GM21825 (cell line): Measurements from ENCODE around the gene MXD1.
"Not testable (repeated sequence)": the region's sequence is repeated elsewhere in the genome, so short reads cannot be mapped to it uniquely, and the experiment has no call there.

Source experiments
- ATAC-seq: cut with Tn5 transposase; IDR thresholded peaks from one replicate; pipeline ENCODE4 v1.9.1; 2021; ENCODE audit warnings: mild to moderate bottlenecking, moderate library complexity; ENCODE audit not compliant: unreplicated experiment

Gene MXD1

DNA sequence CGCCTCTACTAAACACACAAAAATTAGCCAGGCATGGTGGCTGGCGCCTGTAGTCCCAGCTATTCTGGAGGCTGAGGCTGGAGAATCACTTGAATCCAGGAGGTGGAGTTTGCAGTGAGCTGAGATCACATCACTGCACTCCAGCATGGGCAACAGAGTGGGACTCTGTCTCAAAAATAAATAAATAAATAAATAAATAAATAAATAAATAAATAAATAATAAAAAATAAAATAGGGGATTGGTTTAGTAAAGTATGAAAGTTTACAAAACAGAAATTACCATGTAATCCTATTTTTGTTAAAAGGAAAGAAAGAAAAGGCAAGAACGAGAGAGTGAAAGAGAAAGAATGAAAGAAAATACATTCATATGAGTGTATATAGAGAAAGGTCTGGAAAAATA is 35.8 kb downstream of the MXD1 start:
- not testable (repeated sequence) for ATAC-seq

- ATAC-seq, result no peak
Observed at GRCh38 chr2:69952336-69953115, 37.6 kb downstream of the MXD1 start.

GRCh38 chr2:69954084-69954483 is 39.2 kb downstream of the MXD1 start:
- ATAC-seq, result no peak

DNA sequence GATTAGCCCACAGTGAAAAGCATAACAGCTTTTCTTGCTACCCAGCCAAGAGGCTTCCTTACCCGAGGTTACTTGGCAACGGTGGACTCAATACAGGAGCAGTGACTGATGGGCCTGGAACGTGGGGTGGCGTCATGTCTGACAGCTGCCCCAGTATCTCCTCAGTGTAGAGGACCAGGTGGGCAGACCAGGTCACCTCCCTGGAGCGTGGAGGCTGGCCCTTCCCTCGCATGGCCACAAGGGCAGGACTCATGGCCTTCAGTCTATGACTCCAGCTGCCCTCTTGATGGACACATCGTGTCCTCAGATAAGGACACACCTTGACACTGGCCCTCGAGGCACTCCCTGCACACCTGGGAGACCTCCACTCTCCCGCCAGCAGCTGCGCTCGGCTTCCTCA is 40.1 kb downstream of the MXD1 start:
- no peak for ATAC-seq

DNA sequence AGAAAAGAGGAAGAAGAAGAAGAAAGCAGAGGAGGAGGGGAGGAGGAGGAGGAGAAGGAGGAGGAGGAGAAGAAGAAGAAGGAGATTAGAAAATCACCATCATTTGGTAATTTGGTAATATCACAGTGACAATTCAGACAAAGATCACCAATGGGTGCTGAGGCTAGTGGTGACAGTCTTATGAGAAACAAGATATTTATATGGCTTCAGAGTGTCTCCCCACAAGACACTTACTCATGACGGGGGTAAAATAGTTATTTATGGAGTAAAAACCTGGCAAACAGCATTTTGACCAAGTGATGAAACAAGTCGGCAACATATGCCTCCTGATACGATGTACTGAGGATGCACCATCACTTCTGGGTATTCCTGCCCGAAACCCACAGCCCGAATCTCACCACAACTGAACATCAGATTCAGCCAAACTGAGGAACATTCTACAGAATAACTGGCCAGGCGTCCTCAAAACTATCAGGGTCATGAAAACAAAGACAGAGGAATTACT is 41.6 kb downstream of the MXD1 start:
- ATAC-seq, result no peak

GRCh38 chr2:69957965-69958364 is 43.1 kb downstream of the MXD1 start:
- ATAC-seq, result no peak

DNA sequence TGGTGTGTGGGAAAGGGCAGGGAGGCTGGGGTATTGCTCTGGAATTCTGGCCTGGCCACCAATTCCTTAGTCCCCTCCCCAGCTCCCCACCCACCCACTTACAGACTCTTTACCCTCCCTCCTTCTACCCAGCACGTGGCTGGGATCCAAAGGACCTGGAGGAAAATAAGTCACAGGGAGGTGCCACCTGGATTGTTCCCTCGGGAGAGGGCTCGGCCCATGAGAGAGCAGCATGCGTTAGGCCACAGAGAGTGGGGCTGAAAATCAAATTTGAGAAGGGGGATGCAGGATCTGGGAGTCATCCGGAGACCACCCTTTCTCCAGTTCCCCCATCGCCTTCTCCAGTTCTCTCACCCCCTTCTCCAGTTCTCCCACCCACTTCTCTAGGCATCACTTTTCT is 43.6 kb downstream of the MXD1 start:
- no peak for ATAC-seq

DNA sequence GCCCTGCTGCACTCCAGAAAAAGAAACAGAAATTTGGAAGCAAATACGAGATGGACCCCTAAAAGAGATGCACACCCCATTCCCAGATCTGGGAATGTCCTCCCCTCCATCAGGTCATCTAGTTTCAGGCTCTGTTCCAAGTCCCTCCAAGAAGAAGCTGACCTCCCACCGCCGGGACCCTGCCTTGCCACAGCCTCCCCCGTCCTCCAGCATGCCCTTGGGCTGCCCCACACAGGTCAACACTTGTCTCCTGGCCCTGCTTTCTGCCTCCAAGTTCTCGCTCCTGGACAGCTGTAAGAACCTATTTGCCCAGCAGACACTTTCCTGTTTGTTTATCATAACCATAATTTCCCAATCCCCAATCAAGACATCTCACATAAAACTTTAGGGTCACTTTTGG is 44.5 kb downstream of the MXD1 start:
- ATAC-seq, result no peak

DNA sequence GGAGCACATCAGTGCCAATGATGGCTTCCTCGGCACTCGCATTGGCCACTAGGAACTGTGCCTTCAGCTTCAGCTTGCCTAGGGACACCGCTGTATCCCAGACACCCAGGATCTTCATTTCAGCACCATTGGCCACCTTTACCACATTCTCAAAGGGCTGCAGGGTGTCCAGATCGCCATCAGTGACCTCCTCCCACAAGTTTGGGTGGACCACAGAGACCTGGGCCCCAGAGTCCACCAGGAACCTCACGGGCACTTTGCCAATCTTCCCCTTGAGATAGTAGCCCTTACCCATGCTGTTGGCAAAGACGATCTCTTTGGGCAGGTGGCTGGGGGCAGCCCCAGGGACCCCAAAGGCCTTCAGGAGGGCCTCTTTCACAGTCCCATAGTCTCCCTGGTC is 45.9 kb downstream of the MXD1 start:
- no peak for ATAC-seq

DNA sequence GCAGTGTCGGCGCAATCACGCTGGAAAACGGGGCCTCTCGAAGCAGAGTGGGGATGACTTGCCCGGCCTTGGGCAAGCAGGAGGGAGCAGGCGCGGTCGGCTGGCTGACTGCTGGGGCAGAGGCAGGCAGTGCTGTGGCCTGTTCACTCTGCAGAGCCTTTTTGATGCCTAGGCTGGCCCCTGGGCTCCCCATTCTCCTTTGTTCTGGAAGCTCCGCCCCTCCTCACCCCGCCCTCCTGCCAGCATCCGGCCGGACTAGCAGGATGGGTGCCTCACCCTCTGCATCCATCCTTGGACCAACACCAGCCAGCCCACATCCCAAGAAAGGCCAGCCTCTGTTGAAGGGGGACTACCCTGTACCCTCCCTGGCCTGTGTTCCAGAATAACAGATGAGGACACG is 46.6 kb downstream of the MXD1 start, which contains the start of gene ASPRV1:
ASPRV1 (minus strand) TSS at position 136 of the 400 bp plus-strand sequence. CDS start 195 bp downstream, outside the sequence.
- no peak for ATAC-seq

- no peak for ATAC-seq
Observed at GRCh38 chr2:69962986-69963730, 48.2 kb downstream of the MXD1 start.

GRCh38 chr2:69964353-69964841 is 49.5 kb downstream of the MXD1 start:
- ATAC-seq, result no peak

DNA sequence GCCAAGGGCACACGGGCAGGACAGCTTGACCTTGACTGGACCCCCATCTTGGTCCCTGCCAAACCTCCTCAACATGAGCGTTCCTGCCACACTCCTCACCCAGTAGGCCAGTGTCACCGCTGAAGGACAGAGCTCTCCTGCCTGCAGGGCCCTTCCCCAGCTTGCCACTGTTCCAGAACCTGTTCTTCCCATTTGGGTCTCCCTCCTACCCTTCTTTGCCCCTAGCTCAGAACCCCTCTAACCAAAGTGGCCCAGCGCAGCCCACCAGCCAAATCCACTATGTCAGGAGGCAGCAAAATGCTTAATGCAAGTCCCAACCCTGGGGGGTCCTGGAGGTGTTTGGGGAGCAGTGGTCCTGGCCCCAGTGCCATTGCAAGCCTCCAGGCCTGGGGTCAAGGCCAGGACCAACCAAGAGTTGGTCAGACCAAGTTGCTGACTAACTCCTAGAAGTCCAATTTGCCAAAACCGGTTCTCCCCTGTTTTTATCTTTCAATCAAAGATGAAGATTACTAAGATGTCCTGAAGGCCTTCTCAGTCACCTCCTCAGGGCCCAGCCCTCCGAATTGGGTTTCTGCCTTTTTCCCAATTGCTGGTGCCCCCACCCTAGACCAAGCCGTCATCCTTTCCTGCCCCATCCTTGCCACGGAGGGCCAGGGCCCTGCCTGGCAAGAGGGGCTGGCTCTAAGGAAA is 51.0 kb downstream of the MXD1 start:
- no peak for ATAC-seq

- no peak for ATAC-seq
Observed at GRCh38 chr2:69966496-69966895, 51.6 kb downstream of the MXD1 start.

DNA sequence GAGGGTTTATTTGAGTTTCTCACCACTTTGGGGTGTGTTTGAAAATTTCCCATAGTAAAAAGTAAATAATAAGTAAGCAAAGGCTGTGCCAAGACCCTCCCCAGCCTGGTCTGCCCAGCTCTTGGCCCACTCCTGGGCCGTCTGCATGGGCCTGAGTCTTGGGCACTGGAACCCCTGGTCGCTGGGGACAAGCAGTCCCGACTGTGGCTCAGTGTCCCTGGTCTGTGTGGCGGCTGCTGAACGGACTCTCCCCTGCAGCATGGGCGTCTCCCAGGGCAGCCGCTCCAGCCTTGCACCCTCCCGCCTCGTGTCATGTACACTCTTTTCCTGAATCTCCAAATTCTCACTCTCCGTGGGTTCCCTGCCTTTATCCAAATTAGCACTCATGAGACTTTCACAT is 53.7 kb downstream of the MXD1 start:
- no peak for ATAC-seq

GRCh38 chr2:69969126-69969983 is 54.4 kb downstream of the MXD1 start:
- no peak for ATAC-seq

DNA sequence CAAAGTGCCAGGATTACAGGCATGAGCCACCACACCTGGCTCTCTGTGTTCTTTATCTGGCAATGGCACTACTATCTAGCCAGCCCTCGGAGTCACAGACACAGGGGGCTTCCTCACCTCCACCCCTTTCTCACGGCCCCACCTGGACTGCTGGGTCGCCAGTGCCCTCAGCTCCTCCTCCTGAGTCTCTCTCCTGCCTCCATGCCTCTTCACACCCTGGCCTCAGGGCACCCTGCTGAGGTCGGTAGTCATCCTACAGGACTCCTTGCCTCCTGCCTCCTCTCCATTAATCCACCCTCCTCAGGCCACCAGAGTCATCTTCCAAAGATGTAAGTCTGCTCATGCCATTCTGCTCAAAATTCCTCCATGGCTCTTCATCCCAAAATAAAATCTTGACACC is 55.1 kb downstream of the MXD1 start:
- no peak for ATAC-seq

DNA sequence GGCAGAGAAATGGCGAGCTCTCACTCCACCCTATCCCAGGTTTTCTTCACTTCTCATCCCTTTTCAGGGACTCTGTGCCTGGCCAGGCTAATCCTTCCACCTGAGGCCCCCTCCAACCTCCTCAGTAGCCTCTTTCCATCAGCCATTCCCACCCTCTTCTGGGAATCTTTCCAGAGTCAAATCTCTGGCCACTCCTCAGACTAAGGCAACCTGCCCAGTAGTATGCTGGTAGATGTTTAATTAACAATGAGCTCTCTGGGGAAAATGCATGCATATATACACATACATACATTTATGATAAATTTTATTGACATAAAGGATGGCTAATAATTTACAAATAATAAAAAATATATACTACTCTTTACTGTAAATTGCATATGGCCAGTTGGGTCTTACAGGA is 57.9 kb downstream of the MXD1 start:
- ATAC-seq, result no peak

GRCh38 chr2:69973335-69973735 is 58.4 kb downstream of the MXD1 start:
- no peak for ATAC-seq

GRCh38 chr2:69975136-69975852 is 60.4 kb downstream of the MXD1 start:
- no peak for ATAC-seq
